IMR-90 (cell line): ENCODE results near the gene LCA5L.

ENCODE experiments used
- CTCF ChIP-seq: conservative IDR thresholded peaks from 2 replicates; pipeline ENCODE4 v1.5.1; 2012; ENCODE audit warnings: mild to moderate bottlenecking, low read depth, low read length, improper control_type of control experiment
- SMC3 ChIP-seq: fragments of 150-350 bp; IDR thresholded peaks from 2 replicates; pipeline ENCODE4 v1.6.1; 2016; ENCODE audit warnings: low read depth, mild to moderate bottlenecking, antibody characterized with exemption, low read length, moderate library complexity

- TF ChIP-seq CTCF (no peak), SMC3 (no peak)
Measured at GRCh38 chr21:39390212-39390765, 55.3 kb downstream of the LCA5L start.
